Ascending aorta (tissue), 2 donors: Measurements from ENCODE around the gene LEFTY1. TPM values are rescaled to one million over a fixed set of nuclear protein-coding genes. Genes with fewer than 3 reads are reported as not detected.
A peak's percentile ranks its signal among the peaks of the same experiment; 100 is the strongest.

Experiments
- DNase-seq, 2 donors: peaks; one replicate each; pipeline ENCODE4 v3.0.0-alpha.2; 2019; ENCODE audit warnings: low spot score in 2 of 2
- H3K27ac ChIP-seq, 2 donors: fragments of 200-600 bp; sonication (generic); one replicate each; pipeline ENCODE4 v1.5.1; 2016 to 2017; ENCODE audit warnings: mild to moderate bottlenecking in 1 of 2
- H3K27me3 ChIP-seq: fragments of 200-600 bp; sonication (generic); one replicate; pipeline ENCODE4 v1.5.1; 2017
- H3K36me3 ChIP-seq, 2 donors: fragments of 200-600 bp; sonication (generic); one replicate each; pipeline ENCODE4 v1.5.1; 2016
- H3K4me1 ChIP-seq, 2 donors: fragments of 200-600 bp; sonication (generic); one replicate each; pipeline ENCODE4 v1.5.1; 2016 to 2017; ENCODE audit warnings: mild to moderate bottlenecking in 1 of 2
- H3K4me3 ChIP-seq, 2 donors: fragments of 200-600 bp; sonication (generic); one replicate each; pipeline ENCODE4 v1.5.1; 2016 to 2017; ENCODE audit warnings: mild to moderate bottlenecking in 1 of 2
- H3K9me3 ChIP-seq, 2 donors: fragments of 200-600 bp; sonication (generic); one replicate each; pipeline ENCODE4 v1.5.1; 2016
- intact Hi-C: fragments of 100-400 bp; cut with DNase I; formaldehyde crosslinking; loops from one replicate; pipeline ENCODE4 v1.15.1; 2023
- total RNA-seq: library from RNA; depleted of rRNA; stranded (reverse); fragments of >200 nt; gene quantifications from one replicate; pipeline ENCODE4 v1.1.0, GENCODE V29; 2016
- TF ChIP-seq, protein P1 (sequence below), 3 experiments: fragments of 200-600 bp in 2 of 3; fragments of 450-650 bp in 1 of 3; sonication (generic) in 2 of 3; IDR thresholded peaks; one replicate each; pipeline ENCODE4 v1.5.1; 2016 to 2019; ENCODE audit warnings: antibody characterized with exemption in 3 of 3, mild to moderate bottlenecking in 1 of 3, moderate library complexity in 1 of 3

Gene LEFTY1
- total RNA-seq, 1 donor from 2014 or later, result not detected

DNA sequence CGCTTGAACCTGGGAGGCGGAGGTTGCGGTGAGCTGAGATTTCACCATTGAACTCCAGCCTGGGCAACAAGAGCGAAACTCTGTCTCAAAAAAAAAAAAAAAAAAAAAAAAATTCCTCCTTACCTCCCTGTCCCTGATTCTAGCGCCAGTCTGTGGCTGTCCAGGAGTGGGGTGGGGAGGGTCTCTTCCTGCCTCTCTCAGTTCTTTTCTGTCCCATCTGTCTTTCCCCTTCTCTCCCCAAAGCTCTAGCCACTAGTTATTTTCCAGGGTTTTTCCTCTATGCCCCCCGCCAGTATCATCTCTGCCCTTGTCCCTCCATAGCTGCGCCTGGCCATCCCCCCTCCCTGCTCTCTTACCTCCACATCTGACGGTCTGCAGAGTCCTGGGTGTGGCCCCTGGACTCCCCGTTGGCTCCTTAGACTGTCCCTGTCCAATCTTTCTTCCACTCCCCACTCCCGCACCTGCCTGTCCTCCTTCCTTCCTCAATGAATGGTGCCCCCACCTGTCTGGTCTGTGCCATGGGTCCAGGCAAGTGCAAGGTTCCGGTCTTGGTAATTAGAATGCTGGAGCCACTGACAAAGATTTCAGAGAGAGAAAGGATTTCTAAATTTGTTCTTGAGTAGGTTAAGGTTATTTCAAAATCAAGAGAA, 5.2 kb downstream of the LEFTY1 start:
- DNase-seq, result no peak
- Histone ChIP-seq H3K4me3 (peak overlapping the region; percentile 57 to 90), H3K36me3 (no peaks in the 10 kb centered on the region), H3K27ac (peak overlapping the region in 1 of 2 donors; percentile 90), H3K27me3 (no peaks in the 10 kb centered on the region), H3K4me1 (peaks cover 15 to 25% of the 10 kb centered on the region in 2 donors), H3K9me3 (no peaks in the 10 kb centered on the region)
- intact Hi-C loops, result loop anchor here (2.0 to 5.0 kb wide), 3 partner anchors 27 to 179 kb away; partner anchors contain the start of gene H3-3A
- TF ChIP-seq, protein P1, sequence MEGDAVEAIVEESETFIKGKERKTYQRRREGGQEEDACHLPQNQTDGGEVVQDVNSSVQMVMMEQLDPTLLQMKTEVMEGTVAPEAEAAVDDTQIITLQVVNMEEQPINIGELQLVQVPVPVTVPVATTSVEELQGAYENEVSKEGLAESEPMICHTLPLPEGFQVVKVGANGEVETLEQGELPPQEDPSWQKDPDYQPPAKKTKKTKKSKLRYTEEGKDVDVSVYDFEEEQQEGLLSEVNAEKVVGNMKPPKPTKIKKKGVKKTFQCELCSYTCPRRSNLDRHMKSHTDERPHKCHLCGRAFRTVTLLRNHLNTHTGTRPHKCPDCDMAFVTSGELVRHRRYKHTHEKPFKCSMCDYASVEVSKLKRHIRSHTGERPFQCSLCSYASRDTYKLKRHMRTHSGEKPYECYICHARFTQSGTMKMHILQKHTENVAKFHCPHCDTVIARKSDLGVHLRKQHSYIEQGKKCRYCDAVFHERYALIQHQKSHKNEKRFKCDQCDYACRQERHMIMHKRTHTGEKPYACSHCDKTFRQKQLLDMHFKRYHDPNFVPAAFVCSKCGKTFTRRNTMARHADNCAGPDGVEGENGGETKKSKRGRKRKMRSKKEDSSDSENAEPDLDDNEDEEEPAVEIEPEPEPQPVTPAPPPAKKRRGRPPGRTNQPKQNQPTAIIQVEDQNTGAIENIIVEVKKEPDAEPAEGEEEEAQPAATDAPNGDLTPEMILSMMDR (IDR thresholded peaks at IDR 0.05), result no peak

DNA sequence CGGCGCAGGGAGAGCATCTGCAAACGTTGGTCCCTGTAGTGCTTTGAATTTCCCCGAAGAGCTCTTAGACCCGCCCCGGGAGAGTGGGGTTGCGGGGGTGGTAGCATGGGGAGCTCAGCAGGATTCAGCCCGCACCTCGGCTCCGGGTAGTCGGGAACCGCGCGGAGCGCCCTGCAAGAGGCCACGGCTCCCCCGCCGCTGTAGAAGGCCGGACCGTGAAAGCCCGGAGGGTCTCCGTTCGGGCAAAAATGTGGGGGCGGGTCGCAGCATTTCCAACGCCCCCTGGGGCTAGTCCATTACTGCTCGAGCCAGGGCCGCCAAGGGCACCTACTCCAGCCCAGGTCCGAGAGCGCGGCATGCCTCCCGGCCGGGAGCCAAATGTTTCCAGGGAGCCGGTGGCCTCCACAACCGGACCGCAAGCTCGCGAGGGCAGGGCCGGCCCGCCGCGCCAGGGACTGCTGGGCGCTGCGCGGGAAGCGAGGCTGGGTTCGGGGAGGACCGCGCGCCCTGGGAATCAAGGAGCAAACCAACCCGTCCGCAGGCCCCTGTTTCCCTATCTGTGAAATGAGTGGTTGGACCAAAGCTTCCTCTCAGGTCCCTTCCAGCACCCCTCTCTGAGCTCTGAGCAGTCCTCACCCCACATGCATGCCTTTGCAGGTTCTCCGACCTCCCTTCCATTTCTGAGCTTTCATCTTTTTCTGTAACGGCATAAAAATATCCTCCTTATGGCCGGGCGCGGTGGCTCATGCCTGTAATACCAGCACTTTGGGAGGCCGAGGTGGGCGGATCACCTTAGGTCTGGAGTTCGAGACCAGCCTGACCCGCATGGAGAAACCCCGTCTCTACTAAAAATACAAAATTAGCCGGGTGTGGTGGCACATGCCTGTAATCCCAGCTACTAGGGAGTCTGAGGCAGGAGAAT, 6.0 kb downstream of the LEFTY1 start:
- Histone ChIP-seq H3K27me3 (no peaks in the 10 kb centered on the region), H3K27ac (peak overlapping the region; percentile 87 to 90), H3K9me3 (no peaks in the 10 kb centered on the region), H3K36me3 (no peaks in the 10 kb centered on the region), H3K4me1 (peaks cover 18 to 33% of the 10 kb centered on the region in 2 donors), H3K4me3 (peak overlapping the region; percentile 57 to 90)
- TF ChIP-seq, protein P1 (IDR thresholded peaks at IDR 0.05), result no peak
- intact Hi-C loops, result loop anchor here (2.0 to 5.0 kb wide), 3 partner anchors 28 to 179 kb away; partner anchors contain the start of gene H3-3A
- DNase-seq, result peak in 1 of 2 donors; percentile 78

DNA sequence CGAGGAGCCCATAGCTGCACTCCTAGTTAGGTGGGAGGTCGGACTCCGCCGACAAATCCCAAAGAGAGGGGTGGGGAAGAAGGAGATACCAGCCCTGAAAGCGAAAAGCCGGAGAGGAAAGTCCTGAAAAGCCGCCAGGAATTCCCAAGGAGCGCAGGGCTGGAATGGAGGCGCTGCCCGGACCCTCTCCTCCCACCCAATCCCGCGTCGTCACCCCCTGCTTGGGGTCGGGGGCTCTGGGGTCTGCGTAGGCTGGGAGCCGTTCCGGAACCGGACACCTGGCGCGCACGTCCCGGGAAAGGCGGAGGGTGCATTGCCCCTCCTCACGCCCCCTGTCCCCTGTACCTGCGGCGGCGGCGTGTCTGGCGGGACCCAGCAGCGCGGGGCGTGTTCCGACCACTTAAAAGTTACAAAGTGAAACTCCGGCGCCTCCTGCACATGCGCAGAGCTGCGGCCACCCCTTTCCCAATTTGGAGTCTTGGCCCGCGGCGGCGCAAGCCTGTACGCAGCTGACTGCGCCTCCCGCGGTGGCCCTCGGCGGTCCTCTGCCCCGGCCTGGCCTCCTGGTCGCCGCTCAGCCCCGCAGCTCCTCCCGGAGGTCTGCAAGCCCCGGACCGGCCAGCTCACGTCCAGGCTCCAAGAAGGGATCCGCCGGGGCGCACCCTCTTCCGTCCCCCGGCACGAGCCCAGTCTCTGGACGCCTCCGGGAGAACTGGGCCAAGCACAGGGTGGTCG, 6.8 kb downstream of the LEFTY1 start, which contains the start of gene TMEM63A:
Gene TMEM63A, minus strand, starts transcription at position 422 of the 735 bp plus-strand sequence. CDS start 4,800 bp downstream, outside the sequence.
- H3K36me3 ChIP-seq, result no peaks in the 10 kb centered on the region
- peak within 1 kb of the TSS; percentile 57 to 90 for H3K4me3 ChIP-seq
- no peaks in the 10 kb centered on the region for H3K9me3 ChIP-seq
- intact Hi-C loops, result loop anchor here (2.0 to 5.0 kb wide), 4 partner anchors 17 to 180 kb away; partner anchors contain the start of gene H3-3A
- H3K27ac ChIP-seq, result peak within 1 kb of the TSS; percentile 87 to 90
- H3K27me3 ChIP-seq, result no peaks in the 10 kb centered on the region
- peak; percentile 69 to 96 for DNase-seq
- TF ChIP-seq, protein P1 (IDR thresholded peaks at IDR 0.05), result peak; percentile 45 to 56 (median 53)
- peaks cover 25 to 41% of the 10 kb centered on the region in 2 donors for H3K4me1 ChIP-seq

DNA sequence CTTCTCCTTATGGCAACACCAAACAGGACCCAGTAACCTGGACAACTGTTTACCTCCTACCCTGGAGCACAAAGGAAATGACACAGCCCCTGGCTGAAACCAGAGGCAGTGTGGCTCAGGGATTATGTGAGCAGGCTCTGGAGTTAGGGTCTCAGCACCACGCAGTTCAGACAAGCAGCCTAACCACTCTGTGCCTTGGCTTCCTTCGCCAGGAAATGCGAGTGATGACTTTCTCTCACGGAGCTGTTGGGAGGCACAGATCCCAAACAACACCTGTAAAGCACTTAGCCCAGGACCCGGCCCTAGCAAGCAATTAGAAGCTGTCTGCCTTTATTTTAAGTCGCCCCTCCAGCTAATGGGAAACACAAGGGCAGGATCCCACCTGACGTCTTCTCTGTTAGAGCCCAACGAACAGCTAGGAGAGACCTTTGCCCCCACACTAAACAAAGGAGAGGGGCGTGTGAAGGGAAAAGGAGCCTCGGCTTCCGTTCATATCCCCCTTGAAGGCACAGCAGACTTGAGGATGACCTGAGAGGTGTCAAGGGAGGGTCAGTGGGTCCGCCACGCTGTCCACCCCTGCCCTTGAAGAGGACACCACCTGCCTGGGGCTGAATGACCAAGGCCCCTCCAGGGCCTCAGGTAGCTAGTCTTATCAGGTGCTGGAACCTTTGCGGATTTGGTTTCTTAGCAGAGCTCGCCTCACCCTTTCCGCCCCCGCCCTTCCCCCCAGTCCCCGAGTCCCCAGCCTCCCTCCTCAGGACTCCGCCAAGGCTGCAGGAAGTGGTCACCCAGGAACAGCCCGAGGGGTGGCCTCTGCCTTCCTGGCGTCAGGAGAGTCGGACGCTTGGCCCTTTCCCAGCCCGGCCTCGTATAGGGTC, 7.6 kb downstream of the LEFTY1 start:
- peak in 1 of 2 donors; percentile 78 for DNase-seq
- peaks cover 25 to 46% of the 10 kb centered on the region in 2 donors for H3K4me1 ChIP-seq
- intact Hi-C loops, result loop anchor here (2.0 to 5.0 kb wide), 3 partner anchors 17 to 181 kb away; partner anchors contain the start of gene H3-3A

More for the DNA sequence above, 7.6 kb downstream of the LEFTY1 start:
- peak overlapping the region; percentile 87 to 90 for H3K27ac ChIP-seq
- H3K4me3 ChIP-seq, result peak overlapping the region; percentile 57 to 90
- H3K9me3 ChIP-seq, result no peaks in the 10 kb centered on the region
- H3K27me3 ChIP-seq, result no peaks in the 10 kb centered on the region
- H3K36me3 ChIP-seq, result peaks cover 0 to 1% of the 10 kb centered on the region in 2 donors
- TF ChIP-seq, protein P1 (IDR thresholded peaks at IDR 0.05), result no peak
